Lung (tissue), 12 donors: ENCODE measurements around the gene BMAL1. TPM values are rescaled to one million over a fixed set of nuclear protein-coding genes. Genes with fewer than 3 reads are reported as not detected.

Experiments used
- ATAC-seq: fragments of 200-7000 bp; cut with Tn5 transposase; one replicate; pipeline ENCODE4 v1.9.1; 2020; ENCODE audit warnings: moderate number of reproducible peaks; ENCODE audit not compliant: insufficient read depth, low FRiP score
- DNase-seq, 3 donors: peaks; one replicate each; pipeline ENCODE4 v3.0.0-alpha.2; 2013 to 2017
- H3K27ac ChIP-seq, 2 donors: one replicate each; pipeline ENCODE4 v1.5.1; 2013; ENCODE audit warnings: mild to moderate bottlenecking in 2 of 2, moderate library complexity in 2 of 2, control low read depth in 1 of 2, inconsistent platforms in 1 of 2, low read depth in 1 of 2, low read length in 1 of 2
- H3K27me3 ChIP-seq, 3 donors: one replicate each; pipeline ENCODE4 v1.5.1; 2013; ENCODE audit warnings: low read length in 2 of 3; ENCODE audit not compliant: control insufficient read depth in 3 of 3, insufficient read depth in 3 of 3
- H3K36me3 ChIP-seq, 4 donors: one replicate each; pipeline ENCODE4 v1.5.1; 2013; ENCODE audit warnings: low read length in 4 of 4, mild to moderate bottlenecking in 1 of 4, moderate library complexity in 1 of 4; ENCODE audit not compliant: control insufficient read depth in 4 of 4, insufficient read depth in 4 of 4
- H3K4me1 ChIP-seq, 5 donors: one replicate each; pipeline ENCODE4 v1.5.1; 2013; ENCODE audit warnings: low read length in 5 of 5, mild to moderate bottlenecking in 2 of 5, moderate library complexity in 1 of 5; ENCODE audit not compliant: control insufficient read depth in 5 of 5, insufficient read depth in 5 of 5
- H3K4me3 ChIP-seq: one replicate; pipeline ENCODE4 v1.5.1; 2013; ENCODE audit warnings: mild to moderate bottlenecking, control low read depth, moderate library complexity
- H3K9ac ChIP-seq, 2 donors: one replicate each; pipeline ENCODE4 v1.5.1; 2013; ENCODE audit warnings: low read length in 2 of 2, control low read depth in 1 of 2; ENCODE audit not compliant: insufficient read depth in 1 of 2
- H3K9me3 ChIP-seq, 4 donors: one replicate each; pipeline ENCODE4 v1.5.1; 2013; ENCODE audit warnings: low read length in 3 of 4, mild to moderate bottlenecking in 1 of 4, moderate library complexity in 1 of 4; ENCODE audit not compliant: control insufficient read depth in 4 of 4, insufficient read depth in 3 of 4
- CTCF ChIP-seq: IDR thresholded peaks from 2 replicates; pipeline ENCODE4 v1.5.1; 2012; ENCODE audit warnings: mild to moderate bottlenecking; ENCODE audit errors: control extremely low read depth, extremely low read depth
- WGBS, 2 donors: extraction: QIAGEN DNeasy Blood & Tissue Kit; methylation state at CpG; one replicate each; pipeline ENCODE4 v1.1.7; 2013; 5-methylcytosine and 5-hydroxymethylcytosine counted together
- polyA plus RNA-seq, 2 donors: library from polyadenylated mRNA; stranded (reverse); fragments of 200-250 nt; gene quantifications; one replicate each; pipeline ENCODE4 v1.2.1, GENCODE V29; 2013
- total RNA-seq, 2 donors: library from RNA; depleted of rRNA in 1 of 2; stranded (reverse); fragments of >200 nt in 1 of 2; gene quantifications; one replicate each; pipeline ENCODE4 v1.2.1, GENCODE V29; 2014 to 2021
- donor health status: control.
- donor health status: control.
- donor health status: Bipolar disorder and iron deficiency.
- donor health status: healthy.
- donor health status: DM: yes; HTN: yes; CAD: no.

BMAL1 gene
- total and polyA plus RNA-seq, 4 donors: 13.4 to 38.0 (median 26.2) TPM

- DNase-seq (no peak), ATAC-seq (no peak)
- Histone ChIP-seq H3K27me3 (no peaks in the 10 kb centered on the region), H3K36me3 (no peaks in the 10 kb centered on the region), H3K4me3 (no peak overlapping the region), H3K27ac (no peak overlapping the region), H3K9ac (no peak overlapping the region), H3K4me1 (no peaks in the 10 kb centered on the region), H3K9me3 (peaks cover 0 to 2% (median 0%) of the 10 kb centered on the region in 4 donors)
- no peak for TF ChIP-seq CTCF
- WGBS, 2 donors: 60 to 96% methylated on average over 2 of the region's 2 CpGs
Observed at GRCh38 chr11:13236626-13237025, 41.0 kb upstream of the BMAL1 start.

- Histone ChIP-seq H3K27ac (no peak overlapping the region), H3K4me1 (no peaks in the 10 kb centered on the region), H3K9me3 (peaks cover 0 to 2% (median 0%) of the 10 kb centered on the region in 4 donors), H3K9ac (no peak overlapping the region), H3K27me3 (no peaks in the 10 kb centered on the region), H3K36me3 (no peaks in the 10 kb centered on the region), H3K4me3 (no peak overlapping the region)
- ATAC-seq (no peak), DNase-seq (no peak)
- 80 to 87% methylated on average over 7 of the region's 7 CpGs for WGBS, 2 donors
- no peak for TF ChIP-seq CTCF
Observed at GRCh38 chr11:13237761-13238160, 39.8 kb upstream of the BMAL1 start.

- peak; percentile 69 for TF ChIP-seq CTCF
- Histone ChIP-seq H3K9me3 (peaks cover 0 to 2% (median 0%) of the 10 kb centered on the region in 4 donors), H3K27me3 (peaks cover 0 to 7% (median 0%) of the 10 kb centered on the region in 3 donors), H3K9ac (no peak overlapping the region), H3K4me3 (no peak overlapping the region), H3K27ac (no peak overlapping the region), H3K4me1 (no peaks in the 10 kb centered on the region), H3K36me3 (no peaks in the 10 kb centered on the region)
- 54 to 61% methylated on average over 4 of the region's 4 CpGs for WGBS, 2 donors
- no peak for ATAC-seq
- peak; percentile 19 to 40 (median 26) for DNase-seq
Observed at GRCh38 chr11:13238879-13239514, 38.6 kb upstream of the BMAL1 start.

GRCh38 chr11:13242564-13242963 lies 35.0 kb upstream of the BMAL1 start:
- no peaks in the 10 kb centered on the region for H3K36me3 ChIP-seq
- no peak for ATAC-seq
- no peaks in the 10 kb centered on the region for H3K9me3 ChIP-seq
- WGBS, 2 donors: 93 to 99% methylated on average over 3 of the region's 3 CpGs
- H3K27ac ChIP-seq: no peak overlapping the region
- H3K27me3 ChIP-seq: peaks cover 0 to 7% (median 0%) of the 10 kb centered on the region in 3 donors
- no peak for DNase-seq
- no peak overlapping the region for H3K4me3 ChIP-seq
- H3K9ac ChIP-seq: no peak overlapping the region
- H3K4me1 ChIP-seq: no peaks in the 10 kb centered on the region
- TF ChIP-seq CTCF: no peak
